CD4-positive, alpha-beta memory T cell (primary cell): ENCODE data around the gene CDK1. TPM values are rescaled to one million over a fixed set of nuclear protein-coding genes. Genes with fewer than 3 reads are reported as not detected.

Experiments used
- CTCF ChIA-PET: fragments of 350-600 bp; sonication (Branson Sonifier 250); formaldehyde crosslinking; loops from one replicate; lab custom pipeline; 2021; ENCODE audit warnings: inconsistent platforms; ENCODE audit not compliant: partially characterized antibody; lab: Charles Lee
- POLR2A ChIA-PET: fragments of 350-600 bp; sonication (Branson Sonifier 250); formaldehyde crosslinking; loops from one replicate; lab custom pipeline; 2021; ENCODE audit not compliant: partially characterized antibody; lab: Charles Lee
- DNase-seq, 5 donors: peaks; one replicate each; pipeline versions ENCODE4 v3.0.0 to v3.0.0-alpha.2; 2020 to 2022; ENCODE audit warnings: mixed read lengths in 1 of 5
- H3K27ac ChIP-seq: one replicate; pipeline ENCODE4 v1.7.0; 2013; ENCODE audit warnings: low read depth, low read length
- H3K27me3 ChIP-seq: 2 replicates; pipeline ENCODE4 v1.7.0; 2013; ENCODE audit warnings: mild to moderate bottlenecking, low read length, moderate library complexity; ENCODE audit not compliant: insufficient read depth
- H3K36me3 ChIP-seq: 2 replicates; pipeline ENCODE4 v1.7.0; 2013; ENCODE audit warnings: mild to moderate bottlenecking, low read length, moderate library complexity; ENCODE audit not compliant: insufficient read depth
- H3K4me1 ChIP-seq: 2 replicates; pipeline ENCODE4 v1.7.0; 2013; ENCODE audit warnings: mild to moderate bottlenecking, low read length, moderate library complexity; ENCODE audit not compliant: insufficient read depth
- H3K4me3 ChIP-seq, 2 donors: one replicate each; pipeline ENCODE4 v1.7.0; 2013; ENCODE audit warnings: low read length in 2 of 2, mild to moderate bottlenecking in 1 of 2
- H3K9me3 ChIP-seq, 2 donors: one replicate each; pipeline ENCODE4 v1.7.0; 2013; ENCODE audit warnings: low read length in 2 of 2, control low read depth in 1 of 2; ENCODE audit not compliant: control insufficient read depth in 1 of 2
- H3K27ac Mint-ChIP-seq, 7 donors: one replicate each; pipeline ENCODE4 v1.8.0; 2020 to 2021; ENCODE audit warnings: mixed read lengths in 7 of 7, mild to moderate bottlenecking in 6 of 7, inconsistent platforms in 3 of 7, moderate library complexity in 3 of 7
- H3K27me3 Mint-ChIP-seq, 2 donors: one replicate each; pipeline ENCODE4 v1.8.0; 2020 to 2021; ENCODE audit warnings: mixed read lengths in 2 of 2
- H3K36me3 Mint-ChIP-seq, 2 donors: one replicate each; pipeline ENCODE4 v1.8.0; 2020 to 2021; ENCODE audit warnings: mixed read lengths in 2 of 2, inconsistent platforms in 1 of 2, mild to moderate bottlenecking in 1 of 2
- H3K4me1 Mint-ChIP-seq, 4 donors: one replicate each; pipeline ENCODE4 v1.8.0; 2020 to 2021; ENCODE audit warnings: mixed read lengths in 4 of 4, mild to moderate bottlenecking in 1 of 4
- H3K4me3 Mint-ChIP-seq, 8 donors: one replicate each; pipeline ENCODE4 v1.8.0; 2020 to 2021; ENCODE audit warnings: mixed read lengths in 8 of 8, mild to moderate bottlenecking in 7 of 8, moderate library complexity in 6 of 8, inconsistent platforms in 3 of 8
- H3K9me3 Mint-ChIP-seq, 8 donors: one replicate each; pipeline ENCODE4 v1.8.0; 2020 to 2021; ENCODE audit warnings: mixed read lengths in 8 of 8, mild to moderate bottlenecking in 5 of 8, inconsistent platforms in 3 of 8, moderate library complexity in 1 of 8
- intact Hi-C: fragments of 100-400 bp; cut with micrococcal nuclease; formaldehyde crosslinking; loops from one replicate; pipeline ENCODE4 v1.15.1; 2023
- polyA plus RNA-seq, 2 donors: library from polyadenylated mRNA; unstranded; fragments of 300-500 nt; fragmentation: Illumina TruSeq; gene quantifications; one replicate each; pipeline ENCODE4 v1.2.3, GENCODE V29; 2021
- total RNA-seq, 2 experiments: library from RNA; stranded (reverse); gene quantifications; one replicate each; pipeline ENCODE4 v1.2.3, GENCODE V29; 2021

The CDK1 gene
- total and polyA plus RNA-seq, 4 experiments from 2014 or later: 0.34 to 1.6 (median 1.1) TPM

DNA sequence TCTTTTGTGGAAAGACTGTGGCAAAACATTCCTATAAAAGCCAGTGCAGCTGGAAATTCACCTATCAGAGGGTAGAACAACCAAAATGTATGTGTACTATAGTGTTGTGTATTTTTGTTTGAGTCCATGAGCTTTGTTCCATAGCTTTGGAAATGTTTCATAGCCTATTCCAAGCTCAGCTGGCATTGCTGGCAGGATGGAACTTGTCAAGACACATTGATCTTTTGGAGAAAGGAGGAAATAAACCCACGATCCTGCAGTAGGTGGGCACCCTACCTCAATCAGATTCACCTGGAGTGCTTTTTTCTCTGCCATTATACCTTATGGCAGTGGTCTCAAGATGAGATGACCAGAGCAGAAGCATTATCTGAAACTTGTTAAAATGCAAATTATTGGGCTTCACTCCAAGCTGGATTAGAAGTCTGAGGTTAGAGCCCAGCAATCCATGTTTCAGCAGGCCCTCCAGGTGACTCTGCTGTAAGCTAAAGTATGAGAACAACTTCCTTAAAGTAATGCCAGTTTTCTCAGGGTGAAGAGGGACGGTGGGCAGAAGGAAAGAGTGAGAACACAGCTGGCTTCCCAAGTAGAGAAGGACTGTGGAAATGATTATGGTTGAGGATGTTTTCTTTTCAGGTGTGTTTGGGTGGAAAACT is 30.3 kb upstream of the CDK1 start:
- Histone ChIP-seq H3K9me3 (no peaks in the 10 kb centered on the region), H3K4me3 (no peak overlapping the region), H3K27me3 (no peaks in the 10 kb centered on the region), H3K36me3 (no peaks in the 10 kb centered on the region), H3K27ac (no peak overlapping the region), H3K4me1 (no peaks in the 10 kb centered on the region)
- Mint-ChIP-seq H3K27me3 (no peaks in the 10 kb centered on the region), H3K27ac (no peak overlapping the region), H3K4me1 (peaks cover 0 to 10% (median 7%) of the 10 kb centered on the region in 4 donors), H3K9me3 (peaks cover 0 to 3% (median 0%) of the 10 kb centered on the region in 8 donors), H3K4me3 (no peak overlapping the region), H3K36me3 (peaks cover 0 to under 1% of the 10 kb centered on the region in 2 donors)
- ChIA-PET POLR2A (no interaction called here), CTCF (interaction anchor here (1.2 kb wide), 1 partner anchor 9 kb away, joined by 3 read pairs; no protein-coding TSS in a partner anchor)
- intact Hi-C loops: no loop called here
- no peak for DNase-seq

DNA sequence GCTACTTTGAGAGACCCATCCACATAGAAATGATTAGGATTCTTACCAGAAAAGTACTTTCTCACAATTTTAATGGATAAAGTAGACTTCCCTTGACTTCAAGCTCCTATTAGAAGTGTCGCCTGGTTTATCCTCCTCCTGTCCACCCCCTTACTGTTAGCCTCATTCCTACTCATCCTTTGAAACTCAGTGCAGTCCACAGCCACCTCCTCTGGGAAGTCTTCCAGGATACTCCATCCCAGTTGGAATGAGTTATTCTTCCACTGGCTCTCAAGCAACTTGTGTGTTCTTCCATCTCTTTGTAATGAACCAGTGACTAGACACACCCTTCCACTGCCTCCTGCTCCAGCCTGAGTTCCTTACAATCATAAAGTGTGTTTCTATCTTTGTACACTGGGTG is 25.1 kb upstream of the CDK1 start:
- peaks cover 5 to 13% of the 10 kb centered on the region in 2 donors for H3K27me3 Mint-ChIP-seq
- H3K4me3 Mint-ChIP-seq: no peak overlapping the region
- Histone ChIP-seq H3K9me3 (no peaks in the 10 kb centered on the region), H3K27ac (no peak overlapping the region), H3K36me3 (no peaks in the 10 kb centered on the region), H3K27me3 (no peaks in the 10 kb centered on the region), H3K4me1 (no peaks in the 10 kb centered on the region), H3K4me3 (no peak overlapping the region)
- intact Hi-C loops: no loop called here
- peaks cover 0 to 3% (median 0%) of the 10 kb centered on the region in 8 donors for H3K9me3 Mint-ChIP-seq
- CTCF ChIA-PET: no interaction called here
- POLR2A ChIA-PET: no interaction called here
- no peak for DNase-seq
- H3K27ac Mint-ChIP-seq: no peak overlapping the region
- no peaks in the 10 kb centered on the region for H3K36me3 Mint-ChIP-seq
- peaks cover 0 to 9% (median 7%) of the 10 kb centered on the region in 4 donors for H3K4me1 Mint-ChIP-seq

DNA sequence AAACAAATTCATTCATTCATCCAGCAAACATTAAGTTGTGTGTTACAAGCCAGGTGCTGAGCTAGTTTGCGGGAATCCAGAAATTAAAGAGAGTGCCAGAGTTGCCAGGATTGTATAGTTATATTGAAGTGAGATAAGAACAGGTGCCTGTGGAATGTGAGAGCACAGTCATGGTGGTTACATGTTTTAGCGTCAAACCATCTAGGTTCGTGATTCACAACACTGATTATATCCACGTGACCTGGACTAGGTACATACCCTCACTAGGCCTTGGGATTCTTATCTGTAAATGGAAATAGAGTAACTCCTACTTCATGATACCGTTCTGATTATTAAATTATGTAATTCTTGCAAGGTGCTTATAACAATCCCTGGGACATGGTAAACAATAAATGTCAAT is 24.5 kb upstream of the CDK1 start:
- peaks cover 0 to 2% (median 0%) of the 10 kb centered on the region in 8 donors for H3K9me3 Mint-ChIP-seq
- Histone ChIP-seq H3K36me3 (no peaks in the 10 kb centered on the region), H3K9me3 (no peaks in the 10 kb centered on the region), H3K4me1 (no peaks in the 10 kb centered on the region), H3K27me3 (no peaks in the 10 kb centered on the region), H3K4me3 (no peak overlapping the region), H3K27ac (no peak overlapping the region)
- ChIA-PET POLR2A (no interaction called here), CTCF (no interaction called here)
- H3K4me1 Mint-ChIP-seq: peaks cover 0 to 7% (median 6%) of the 10 kb centered on the region in 4 donors
- intact Hi-C loops: no loop called here
- H3K4me3 Mint-ChIP-seq: no peak overlapping the region
- no peak overlapping the region for H3K27ac Mint-ChIP-seq
- peaks cover 5 to 13% of the 10 kb centered on the region in 2 donors for H3K27me3 Mint-ChIP-seq
- no peaks in the 10 kb centered on the region for H3K36me3 Mint-ChIP-seq
- DNase-seq: no peak

DNA sequence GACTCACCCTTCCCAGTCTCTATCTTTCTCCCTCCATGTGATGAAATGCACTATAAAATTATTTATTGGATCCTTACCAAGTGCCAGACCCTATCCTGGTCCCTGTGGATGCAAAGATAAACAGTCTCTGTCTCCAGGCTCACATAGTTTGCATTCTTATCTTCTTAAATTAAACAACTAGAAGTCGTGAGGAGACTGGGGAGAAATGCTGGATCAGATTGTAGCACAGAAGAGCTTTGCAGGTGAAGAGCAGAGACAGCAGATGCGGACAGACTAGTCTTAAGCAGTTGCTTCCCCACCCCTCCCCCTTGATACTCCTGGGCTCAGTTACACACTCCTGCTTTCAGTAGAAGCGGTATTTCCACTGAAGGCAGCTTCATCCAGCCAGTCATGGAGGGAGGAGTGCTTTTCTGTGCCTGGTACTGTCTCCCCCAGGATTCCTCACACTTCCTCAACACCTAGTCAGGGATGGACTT is 20.8 kb upstream of the CDK1 start:
- Mint-ChIP-seq H3K4me3 (no peak overlapping the region), H3K9me3 (no peaks in the 10 kb centered on the region), H3K4me1 (no peaks in the 10 kb centered on the region), H3K27me3 (peaks cover 5 to 13% of the 10 kb centered on the region in 2 donors), H3K27ac (no peak overlapping the region), H3K36me3 (no peaks in the 10 kb centered on the region)
- intact Hi-C loops: no loop called here
- no peak for DNase-seq
- Histone ChIP-seq H3K9me3 (no peaks in the 10 kb centered on the region), H3K36me3 (no peaks in the 10 kb centered on the region), H3K27ac (no peak overlapping the region), H3K4me3 (no peak overlapping the region), H3K4me1 (no peaks in the 10 kb centered on the region), H3K27me3 (no peaks in the 10 kb centered on the region)
- POLR2A ChIA-PET: interaction anchor here (0.9 kb wide), 1 partner anchor 94 kb away, joined by 3 read pairs; no protein-coding TSS in a partner anchor
- CTCF ChIA-PET: interaction anchor here (1.1 to 2.7 kb wide), 2 partner anchors 9 to 12 kb away, joined by 4 to 14 read pairs; no protein-coding TSS in a partner anchor

DNA sequence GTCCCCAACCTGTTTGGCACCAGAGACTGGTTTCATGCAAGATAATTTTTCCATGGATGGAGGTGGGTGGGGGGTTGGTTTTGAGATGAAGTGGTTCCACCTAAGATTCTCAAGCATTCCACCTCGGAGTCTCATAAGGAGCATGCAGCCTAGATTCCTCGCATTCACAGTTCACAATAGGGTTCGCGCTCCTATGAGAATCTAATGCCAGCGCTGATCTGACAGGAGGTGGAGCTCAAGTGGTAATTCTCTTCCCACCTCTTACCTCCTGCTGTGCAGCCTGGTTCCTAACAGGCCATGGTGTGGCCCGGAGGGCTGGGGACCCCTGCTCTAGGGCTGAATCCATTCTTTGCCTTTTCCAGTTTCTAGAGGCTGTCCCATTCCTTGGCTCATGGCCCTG is 19.1 kb upstream of the CDK1 start:
- CTCF ChIA-PET: no interaction called here
- Mint-ChIP-seq H3K27me3 (peaks cover 3 to 13% of the 10 kb centered on the region in 2 donors), H3K4me1 (no peaks in the 10 kb centered on the region), H3K27ac (no peak overlapping the region), H3K36me3 (no peaks in the 10 kb centered on the region), H3K4me3 (no peak overlapping the region), H3K9me3 (no peaks in the 10 kb centered on the region)
- Histone ChIP-seq H3K36me3 (no peaks in the 10 kb centered on the region), H3K27me3 (no peaks in the 10 kb centered on the region), H3K4me1 (no peaks in the 10 kb centered on the region), H3K27ac (no peak overlapping the region), H3K9me3 (no peaks in the 10 kb centered on the region), H3K4me3 (no peak overlapping the region)
- intact Hi-C loops: no loop called here
- DNase-seq: no peak
- POLR2A ChIA-PET: no interaction called here

DNA sequence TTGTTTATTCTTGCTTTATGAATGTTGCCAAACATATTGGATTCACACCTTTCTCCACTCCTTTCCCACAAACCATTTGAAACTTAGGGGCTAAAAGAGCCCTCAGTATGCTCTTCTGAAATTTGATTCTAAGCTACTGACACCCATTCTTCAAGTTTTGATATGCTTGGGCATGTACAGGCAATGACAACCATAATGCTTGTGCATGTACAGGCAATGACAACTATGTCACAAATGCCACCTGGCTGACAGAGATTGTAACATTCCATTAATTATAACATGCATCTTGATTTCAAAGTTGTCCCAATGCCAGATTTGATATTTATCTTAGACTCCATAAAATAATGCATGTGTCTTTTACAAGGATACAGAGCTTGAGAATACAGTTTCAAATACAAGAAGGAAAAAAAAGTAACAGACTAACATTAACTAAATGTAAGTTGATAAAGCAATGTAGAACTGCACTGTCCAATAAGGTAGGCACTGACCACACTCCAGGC is 17.5 kb upstream of the CDK1 start:
- ChIA-PET POLR2A (no interaction called here), CTCF (interaction anchor here (0.7 to 1.3 kb wide), 3 partner anchors 11 to 327 kb away, joined by 3 to 4 read pairs (median 4); no protein-coding TSS in a partner anchor)
- DNase-seq: no peak
- Mint-ChIP-seq H3K4me3 (no peak overlapping the region), H3K27me3 (peaks cover under 1 to 6% of the 10 kb centered on the region in 2 donors), H3K9me3 (no peaks in the 10 kb centered on the region), H3K4me1 (no peaks in the 10 kb centered on the region), H3K27ac (no peak overlapping the region), H3K36me3 (no peaks in the 10 kb centered on the region)
- H3K9me3 ChIP-seq: no peaks in the 10 kb centered on the region
- H3K4me1 ChIP-seq: no peaks in the 10 kb centered on the region
- intact Hi-C loops: no loop called here
- H3K27me3 ChIP-seq: no peaks in the 10 kb centered on the region
- no peak overlapping the region for H3K4me3 ChIP-seq
- H3K27ac ChIP-seq: no peak overlapping the region
- H3K36me3 ChIP-seq: no peaks in the 10 kb centered on the region

DNA sequence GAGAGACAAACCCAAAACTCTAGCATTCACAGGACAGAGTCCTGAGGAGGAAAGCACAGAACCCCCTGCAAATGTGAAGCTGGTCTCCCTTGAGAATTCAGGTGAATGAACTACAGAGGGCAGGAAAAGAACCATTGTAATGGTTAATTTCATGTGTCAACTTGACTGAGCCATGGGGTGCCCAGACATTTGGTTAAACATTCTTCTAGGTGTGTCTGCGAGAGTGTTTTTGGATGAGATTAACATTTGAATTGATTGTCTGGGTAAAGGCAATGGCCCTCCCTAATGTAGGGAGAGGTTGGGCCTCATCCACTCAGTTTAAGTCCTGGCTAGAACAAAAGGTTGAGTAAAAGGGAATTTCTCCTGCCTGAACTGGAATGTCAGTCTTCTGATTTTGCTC is 15.7 kb upstream of the CDK1 start:
- Mint-ChIP-seq H3K9me3 (no peaks in the 10 kb centered on the region), H3K4me3 (no peak overlapping the region), H3K36me3 (no peaks in the 10 kb centered on the region), H3K4me1 (peaks cover 0 to 8% (median 4%) of the 10 kb centered on the region in 4 donors), H3K27me3 (no peaks in the 10 kb centered on the region), H3K27ac (no peak overlapping the region)
- Histone ChIP-seq H3K9me3 (no peaks in the 10 kb centered on the region), H3K4me1 (peaks cover 3% of the 10 kb centered on the region), H3K27ac (no peak overlapping the region), H3K36me3 (no peaks in the 10 kb centered on the region), H3K27me3 (no peaks in the 10 kb centered on the region), H3K4me3 (no peak overlapping the region)
- ChIA-PET POLR2A (interaction anchor here (1.0 kb wide), 1 partner anchor 36 kb away, joined by 3 read pairs; no protein-coding TSS in a partner anchor), CTCF (no interaction called here)
- no peak for DNase-seq
- intact Hi-C loops: no loop called here
